NCI-H526 treated with DMSO at 0.1 percent for 48 hours (cell line): ENCODE results near the gene ROGDI.
A peak's percentile ranks its signal among the peaks of the same experiment; 100 is the strongest.

ENCODE experiments used
- DNase-seq: peaks from one replicate; lab custom pipeline; 2025; lab: John Stamatoyannopoulos, UW

ROGDI gene

GRCh38 chr16:4766875-4767628, 35.4 kb downstream of the ROGDI start, which contains the start of gene ZNF500:
TSS of gene ZNF500 (minus strand) at chr16:4767162. CDS start at chr16:4765978, 1,184 bp downstream.
- peak; percentile 85 for DNase-seq

- no peak for DNase-seq
Observed at GRCh38 chr16:4765511-4766474, 36.6 kb downstream of the ROGDI start.

GRCh38 chr16:4763791-4764190, 38.6 kb downstream of the ROGDI start:
- DNase-seq, result no peak

- no peak for DNase-seq
Observed at GRCh38 chr16:4762205-4762604, 40.2 kb downstream of the ROGDI start.

GRCh38 chr16:4760221-4760910, 42.1 kb downstream of the ROGDI start:
- DNase-seq, result no peak

GRCh38 chr16:4755687-4756086, 46.7 kb downstream of the ROGDI start:
- DNase-seq, result no peak

- no peak for DNase-seq
Observed at GRCh38 chr16:4754865-4755264, 47.6 kb downstream of the ROGDI start.

GRCh38 chr16:4753227-4753626, 49.2 kb downstream of the ROGDI start:
- no peak for DNase-seq

- DNase-seq, result no peak
Observed at GRCh38 chr16:4752351-4753100, 49.9 kb downstream of the ROGDI start.

GRCh38 chr16:4750896-4751295, 51.5 kb downstream of the ROGDI start:
- DNase-seq, result no peak

- DNase-seq, result no peak
Observed at GRCh38 chr16:4749700-4750257, 52.7 kb downstream of the ROGDI start.

- no peak for DNase-seq
Observed at GRCh38 chr16:4748682-4749411, 53.6 kb downstream of the ROGDI start.

- no peak for DNase-seq
Observed at GRCh38 chr16:4747906-4748681, 54.3 kb downstream of the ROGDI start.

GRCh38 chr16:4746991-4747574, 55.4 kb downstream of the ROGDI start:
- no peak for DNase-seq
